GM21737 (cell line): ENCODE measurements around the gene E2F2.
A peak's percentile ranks its signal among the peaks of the same experiment; 100 is the strongest.

Experiments
- ATAC-seq: cut with Tn5 transposase; IDR thresholded peaks from one replicate; pipeline ENCODE4 v1.9.1; 2021; ENCODE audit warnings: mild to moderate bottlenecking, moderate library complexity; ENCODE audit not compliant: unreplicated experiment

Gene E2F2

DNA sequence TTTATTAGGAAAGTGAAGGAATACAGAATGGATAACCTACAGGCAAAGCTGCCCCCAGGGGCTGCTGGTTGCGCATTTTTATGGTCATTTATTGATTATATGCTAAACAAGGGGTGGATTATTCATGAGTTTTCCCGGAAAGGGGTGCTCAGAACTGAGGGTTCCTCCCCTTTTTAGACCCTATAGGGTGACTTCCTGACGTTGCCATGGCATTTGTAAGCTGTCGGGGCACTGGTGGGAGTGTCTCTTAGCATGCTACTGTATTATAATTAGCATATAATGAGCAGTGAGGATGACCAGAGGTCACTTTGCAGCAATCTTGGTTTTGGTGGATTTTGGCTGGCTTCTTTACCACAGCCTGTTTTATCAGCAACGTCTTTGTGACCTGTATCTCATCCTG, 41.2 kb downstream of the E2F2 start:
- no peak for ATAC-seq

DNA sequence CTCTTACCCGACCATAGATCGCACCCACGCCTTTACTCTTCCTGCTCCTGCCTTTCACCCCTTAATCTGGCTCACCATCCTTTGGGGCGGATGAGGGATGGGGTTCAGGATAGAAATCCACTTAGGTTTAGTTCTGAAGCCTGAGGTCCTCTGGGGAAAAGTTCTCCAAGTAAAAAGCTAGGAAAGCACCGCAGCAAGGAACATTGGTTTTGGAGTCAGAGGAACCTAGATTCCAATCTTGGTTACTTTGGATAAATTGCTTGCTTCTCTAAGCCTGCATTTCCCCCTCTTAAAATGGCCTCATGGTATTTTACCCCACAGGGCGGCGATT, 46.1 kb downstream of the E2F2 start:
- no peak for ATAC-seq

DNA sequence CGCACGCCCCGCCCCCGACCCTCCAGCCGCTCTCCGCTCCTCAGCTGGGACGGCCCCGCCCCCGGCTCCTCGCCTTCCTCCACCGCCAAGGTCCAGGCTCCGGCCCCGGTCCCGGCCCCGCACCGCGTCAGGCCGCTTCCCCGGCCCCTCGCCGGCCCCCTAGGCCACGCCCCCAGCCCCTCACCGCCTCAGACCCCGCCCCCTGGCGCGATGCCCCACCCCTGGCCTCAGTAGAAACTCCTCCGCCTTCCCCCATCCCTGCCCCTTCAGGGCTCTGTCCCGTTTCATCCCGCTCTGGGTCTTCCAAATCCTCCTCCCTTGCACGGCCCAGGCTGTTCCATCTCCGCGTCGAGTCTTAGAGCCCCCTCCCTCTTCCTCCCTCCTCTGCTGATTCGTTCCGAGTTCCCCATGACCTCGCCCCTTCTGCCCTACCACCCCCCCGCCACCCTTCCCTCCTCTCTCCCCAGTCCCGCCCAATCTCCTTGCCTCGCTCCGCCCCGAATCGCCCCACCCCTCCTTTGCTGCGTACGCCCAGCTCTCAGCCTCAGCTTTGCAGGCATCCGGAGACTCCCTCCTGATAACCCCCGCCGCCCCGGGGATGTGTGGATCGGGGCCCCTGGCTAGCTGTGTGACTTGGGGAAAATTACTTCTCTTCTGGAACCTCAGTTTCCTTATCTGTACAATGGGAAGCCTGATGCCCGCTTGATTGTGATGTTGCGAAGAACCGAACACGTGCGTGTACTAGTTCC, 46.6 kb downstream of the E2F2 start:
- peak; percentile 53 for ATAC-seq

DNA sequence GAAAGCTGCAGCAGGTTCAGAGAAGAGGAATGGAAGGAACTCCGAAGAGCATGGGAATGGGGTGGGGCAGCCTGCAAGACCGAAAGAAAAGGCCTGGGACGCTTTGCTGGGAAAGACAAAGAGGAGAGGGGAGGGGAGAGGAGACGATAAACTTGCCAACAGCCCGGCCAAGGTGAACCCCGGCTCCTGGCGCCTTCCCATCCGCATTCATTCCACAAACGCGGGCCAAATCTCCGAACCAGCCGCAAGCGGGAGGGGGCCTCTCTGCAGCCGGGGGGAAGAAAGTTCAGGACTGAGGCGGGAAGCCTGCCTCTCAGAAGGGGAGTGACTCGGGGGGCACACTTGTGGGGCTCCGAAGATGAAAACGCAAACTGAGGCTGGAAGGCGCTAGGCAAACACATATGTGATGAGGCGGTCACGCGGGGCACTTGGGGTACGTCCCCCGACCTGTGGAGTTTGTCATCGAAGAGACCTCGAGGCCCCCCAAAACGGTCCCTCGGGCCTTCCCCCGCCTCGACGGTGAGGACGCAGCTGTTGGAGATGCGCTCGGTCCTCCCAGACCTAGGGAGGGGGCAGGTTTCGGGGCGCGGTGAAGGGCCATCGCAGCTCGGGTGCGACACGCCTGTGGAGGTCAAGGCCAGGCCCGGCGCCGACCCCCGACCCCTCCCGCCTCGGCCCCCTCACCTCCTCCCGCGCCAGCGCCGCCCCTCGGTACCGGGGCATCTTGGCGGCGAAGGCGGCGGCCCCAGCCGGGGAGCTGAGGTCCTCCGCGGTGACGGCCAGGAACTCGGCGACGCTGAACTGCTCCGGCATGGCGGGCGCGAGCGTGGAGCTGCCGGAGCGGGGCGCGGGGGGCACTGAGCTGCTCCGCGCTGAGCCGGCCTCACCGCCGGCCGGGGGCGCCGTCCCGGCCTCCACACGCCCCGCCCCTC, 47.4 kb downstream of the E2F2 start, which contains the start of gene ASAP3:
TSS of gene ASAP3 (minus strand) at position 859 of the 932 bp plus-strand sequence. CDS start at position 813, 46 bp downstream.
- peak; percentile 10 for ATAC-seq

DNA sequence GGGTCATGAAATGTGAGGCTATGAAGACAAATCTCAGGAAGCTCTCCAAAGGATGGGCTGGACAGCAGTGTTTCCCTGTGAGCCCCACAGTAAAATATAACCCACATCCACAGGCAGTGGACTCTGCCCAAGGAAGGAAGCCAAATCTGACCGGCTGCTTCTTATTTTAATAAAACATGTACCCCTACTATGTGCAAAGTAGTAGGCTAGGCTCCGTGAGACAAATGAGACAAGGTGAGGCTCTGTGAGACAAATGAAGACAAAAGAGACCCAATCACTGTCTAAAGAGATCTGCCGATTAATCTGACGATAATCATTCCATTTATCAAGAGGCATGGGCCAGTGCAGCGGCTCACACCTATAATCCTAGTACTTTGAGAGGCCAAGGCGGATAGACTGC, 49.1 kb downstream of the E2F2 start:
- no peak for ATAC-seq

DNA sequence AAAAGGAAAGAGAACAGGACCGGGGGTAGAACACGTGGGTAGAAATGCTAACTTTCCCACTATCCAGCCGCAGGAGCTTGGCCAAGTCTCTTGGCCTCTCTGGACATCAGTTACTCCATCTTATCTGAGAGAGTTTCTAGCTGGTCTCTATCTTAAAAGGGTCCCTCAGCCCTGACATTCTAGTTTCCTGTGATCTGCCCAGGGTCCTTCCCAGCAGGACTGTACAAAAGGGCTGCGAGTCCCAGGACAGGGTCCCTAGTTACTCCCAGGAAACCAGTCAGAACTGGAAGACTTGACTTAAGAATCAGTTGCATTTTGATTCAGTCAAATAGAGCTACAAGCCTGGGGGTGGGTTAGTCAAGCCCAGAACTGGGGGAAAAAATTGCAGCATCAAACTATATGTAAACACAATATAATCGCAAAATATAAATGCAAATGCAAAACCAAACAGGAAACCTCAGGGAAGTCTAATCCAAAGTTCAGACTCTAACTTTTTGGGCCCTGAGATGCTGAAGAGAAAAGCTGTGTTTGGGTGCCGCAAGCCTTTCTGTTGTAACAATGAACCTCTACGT, 49.9 kb downstream of the E2F2 start:
- no peak for ATAC-seq

DNA sequence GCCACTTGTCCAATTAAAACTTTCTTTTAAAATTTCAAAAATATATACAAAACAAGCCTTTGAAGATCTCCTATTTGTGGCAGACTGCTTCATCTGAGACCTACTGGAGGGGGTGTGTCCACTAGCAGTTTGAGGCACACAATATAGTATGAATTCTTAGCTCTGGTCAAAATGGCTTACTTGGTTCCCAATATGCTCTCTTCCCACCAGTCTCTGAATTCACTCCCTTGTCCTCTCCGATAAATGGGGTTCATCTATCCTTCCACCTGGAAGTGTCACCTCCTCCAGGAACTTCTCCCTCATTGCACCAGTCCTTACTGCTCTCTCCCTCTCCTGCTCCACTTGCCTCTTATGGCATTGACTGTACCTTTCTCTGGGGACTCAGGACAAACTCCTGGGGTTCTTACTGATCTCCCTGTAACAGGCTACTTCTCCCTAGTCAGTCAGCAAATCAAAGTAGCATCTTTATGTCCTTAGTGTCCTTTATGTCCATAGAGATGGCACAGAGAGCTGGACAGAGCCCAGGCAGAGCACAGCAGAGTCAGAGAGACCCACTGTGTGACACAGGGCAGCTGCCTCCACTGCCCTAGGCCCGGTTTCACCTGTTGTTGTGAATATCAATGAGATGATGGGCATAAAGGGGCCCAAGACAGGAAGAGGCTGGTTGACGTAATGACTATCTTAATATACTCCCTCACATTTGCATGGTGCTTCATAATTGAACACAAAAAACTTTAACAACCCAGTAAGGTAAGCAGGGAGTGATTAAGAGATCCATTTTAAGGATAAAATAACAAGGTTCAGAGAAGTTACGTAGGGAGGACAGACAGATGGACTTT, 50.6 kb downstream of the E2F2 start:
- no peak for ATAC-seq

DNA sequence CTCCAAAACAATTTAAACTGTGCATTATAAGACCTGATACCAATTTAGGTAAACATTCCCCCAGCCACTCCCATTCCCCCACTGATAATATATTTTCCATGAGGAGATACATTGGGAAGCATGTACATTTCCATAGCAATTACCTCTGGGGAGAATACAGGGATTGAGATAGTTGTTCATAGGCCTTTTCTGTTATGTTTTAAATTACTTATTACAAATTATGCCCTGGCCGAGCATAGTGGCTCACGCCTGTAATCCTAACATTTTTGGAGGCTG, 51.4 kb downstream of the E2F2 start:
- ATAC-seq, result no peak

DNA sequence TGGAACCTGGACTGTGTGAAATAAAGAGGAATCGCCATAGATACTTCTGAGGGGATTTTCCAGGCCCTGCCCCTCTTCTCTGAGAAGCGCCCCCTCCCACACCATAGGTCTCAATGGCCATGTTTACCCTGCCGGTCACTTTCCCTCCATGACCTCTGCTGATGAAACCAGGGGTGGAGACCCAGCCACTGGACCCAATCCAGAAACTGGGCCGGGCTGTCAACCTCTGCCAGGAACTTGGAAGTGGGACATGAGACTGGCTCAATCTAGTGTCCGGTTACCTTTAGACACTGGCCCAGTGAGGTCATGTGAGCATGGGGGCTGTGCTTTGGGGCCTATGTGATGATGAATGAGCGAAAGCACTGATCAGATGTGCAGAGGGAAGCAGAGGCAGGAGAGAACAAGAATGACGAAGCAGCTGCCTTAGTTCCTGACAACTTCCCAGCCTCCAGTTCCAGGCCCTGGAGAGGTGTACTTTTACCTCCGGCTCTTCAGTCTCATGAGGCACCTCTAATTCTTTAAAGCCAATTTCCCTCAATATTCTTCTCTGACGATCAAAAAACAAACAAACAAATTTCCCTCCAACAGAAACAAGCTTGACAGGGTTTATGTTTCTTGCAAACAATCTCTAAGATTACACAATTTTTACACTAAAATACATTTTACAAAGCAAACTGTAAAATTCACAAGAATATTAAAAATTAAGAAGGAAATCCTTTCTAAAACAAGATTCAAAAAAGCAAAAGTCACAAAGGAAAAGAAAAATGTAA, 52.0 kb downstream of the E2F2 start:
- no peak for ATAC-seq

DNA sequence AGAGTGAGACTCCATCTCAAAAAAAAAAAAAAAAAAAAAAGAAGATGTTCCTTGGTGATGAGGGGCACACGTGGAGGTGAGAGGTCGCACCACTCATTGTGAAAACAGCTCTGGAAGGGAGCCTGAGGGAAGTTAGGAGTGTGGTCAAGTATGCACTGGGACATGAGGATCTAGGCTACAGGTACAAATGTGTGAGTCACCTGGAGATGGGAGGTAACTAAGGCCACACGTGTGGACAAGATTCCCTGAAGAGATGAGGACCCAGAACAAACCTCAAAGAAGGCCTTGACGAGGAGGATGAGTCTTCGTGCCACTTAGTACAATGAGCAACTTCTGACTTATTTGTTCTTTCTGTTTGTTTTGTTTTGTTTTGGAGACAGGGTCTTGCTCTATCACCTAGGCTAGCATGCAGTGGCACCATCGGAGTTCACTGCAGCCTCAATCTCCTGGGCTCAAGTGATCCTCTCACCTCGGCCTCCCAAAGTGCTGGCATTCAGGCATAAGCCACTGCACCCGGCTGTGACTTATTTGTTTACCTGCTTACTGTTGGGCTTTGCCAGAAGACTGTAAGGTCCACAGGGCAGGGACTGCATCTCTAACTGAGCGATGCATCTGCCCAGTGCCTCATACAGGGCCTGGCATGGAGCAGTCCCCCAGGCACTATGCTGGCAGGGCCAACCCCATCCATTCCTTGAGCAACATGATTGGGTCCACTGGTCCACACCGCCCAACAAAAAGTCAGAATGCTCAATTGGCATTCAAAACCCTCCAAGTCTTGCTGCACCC, 53.5 kb downstream of the E2F2 start:
- no peak for ATAC-seq

DNA sequence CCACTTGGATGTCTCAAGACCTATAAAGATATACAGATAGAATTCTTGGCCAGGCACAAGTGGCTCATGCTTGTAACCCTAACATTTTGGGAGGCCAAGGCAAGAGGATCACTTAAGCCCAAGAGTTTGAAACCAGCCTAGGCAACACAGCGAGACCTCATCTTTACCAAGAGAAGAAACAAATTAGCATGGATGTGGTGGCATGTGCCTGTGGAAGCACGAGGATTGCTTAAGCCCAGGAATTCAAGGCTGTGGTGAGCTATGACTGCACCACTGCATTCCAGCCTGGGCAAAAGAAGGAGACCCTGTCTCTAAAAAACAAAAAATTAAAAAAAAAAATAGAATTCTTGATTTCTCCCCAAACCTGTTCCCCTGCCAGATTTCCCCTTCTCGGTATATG, 55.4 kb downstream of the E2F2 start:
- ATAC-seq, result no peak

DNA sequence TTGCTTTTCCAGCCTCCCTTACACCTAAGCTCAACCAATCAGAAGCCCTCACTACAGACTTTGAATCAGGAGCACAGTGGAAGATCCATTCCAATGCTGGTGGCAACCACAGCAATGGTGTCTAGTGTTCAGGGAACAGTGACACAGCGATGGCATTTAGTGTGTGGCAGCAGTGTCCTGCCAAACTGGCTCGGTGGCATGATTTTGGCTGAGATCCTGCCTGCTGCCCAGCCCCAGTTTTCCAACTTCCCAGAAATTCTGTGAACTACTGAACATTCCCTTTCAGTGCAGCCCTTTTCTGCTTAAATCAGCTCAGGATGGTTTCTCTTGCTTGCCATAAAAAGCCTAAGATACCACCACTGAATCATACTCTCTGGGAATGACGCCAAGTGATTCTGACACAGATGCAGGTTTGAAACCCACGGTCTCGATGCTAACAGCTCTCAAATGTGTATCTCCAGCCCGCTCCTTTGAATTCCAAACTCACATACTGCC, 55.9 kb downstream of the E2F2 start:
- ATAC-seq, result no peak

DNA sequence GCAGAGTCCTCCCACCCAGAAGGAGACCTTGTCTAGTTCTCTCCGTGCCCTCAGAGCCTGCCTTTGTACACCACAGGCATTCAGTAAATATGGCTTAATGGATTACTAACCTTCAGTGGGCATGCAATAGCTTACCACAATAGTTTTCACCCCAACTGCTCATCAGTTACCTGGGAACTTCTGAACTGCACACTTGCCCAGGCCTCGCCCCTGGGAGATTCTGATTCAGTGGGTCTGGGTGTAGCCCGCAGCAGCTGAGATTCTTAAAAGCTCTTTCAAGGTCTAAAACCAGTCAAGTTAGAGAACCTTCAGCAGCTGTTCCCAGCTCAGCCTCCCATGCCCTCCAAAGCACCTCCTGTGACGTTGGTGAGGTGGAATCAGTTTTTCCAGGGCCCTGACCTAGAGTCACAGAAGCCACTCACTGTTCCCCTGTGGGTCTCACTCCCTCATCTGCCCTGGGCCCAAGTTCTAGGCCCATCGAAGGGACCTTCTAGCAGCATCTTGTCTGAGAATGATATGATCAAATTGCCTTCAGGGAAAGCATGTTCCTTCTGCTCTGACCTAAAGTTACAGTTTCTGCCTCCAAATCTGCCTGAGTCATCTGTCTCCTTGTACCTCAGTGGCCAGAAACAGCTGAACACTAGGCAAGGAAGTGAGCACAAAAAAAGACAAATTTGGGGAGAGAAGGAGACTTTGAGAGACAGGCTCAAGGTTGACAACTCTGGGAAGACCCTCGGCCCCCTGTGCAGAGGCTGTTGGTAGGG, 57.8 kb downstream of the E2F2 start:
- no peak for ATAC-seq

DNA sequence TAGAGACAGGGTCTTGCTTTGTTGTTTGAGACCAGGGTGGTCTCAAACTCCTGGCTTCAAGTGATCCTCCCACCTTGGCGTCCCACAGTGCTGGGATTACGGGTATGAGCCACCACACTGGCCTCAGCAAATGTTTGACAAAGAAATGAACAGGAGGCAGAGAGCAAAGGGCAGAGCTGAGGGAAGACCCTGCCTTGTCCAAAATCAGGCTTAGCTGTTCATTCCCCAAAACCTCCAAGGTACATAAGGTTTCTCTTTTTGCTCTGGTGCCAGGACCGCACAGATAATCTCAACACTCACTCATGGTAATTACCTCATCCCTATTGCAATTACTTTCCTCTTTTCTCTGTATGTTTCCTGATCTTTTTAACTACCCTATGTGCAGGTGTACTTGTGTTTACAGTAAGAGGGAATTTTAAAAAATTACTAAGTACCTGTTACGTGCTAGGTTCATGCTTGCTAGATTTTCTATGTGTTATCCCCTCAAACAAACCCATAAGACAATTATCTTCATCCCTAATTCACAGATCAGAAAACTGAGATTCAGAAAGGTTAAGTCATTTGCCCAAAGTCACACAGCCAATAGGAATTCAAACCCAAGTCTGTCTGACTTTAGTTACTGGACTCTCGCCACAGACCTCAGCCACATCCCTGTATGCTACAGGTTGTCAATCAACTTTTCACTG, 58.5 kb downstream of the E2F2 start:
- ATAC-seq, result no peak

DNA sequence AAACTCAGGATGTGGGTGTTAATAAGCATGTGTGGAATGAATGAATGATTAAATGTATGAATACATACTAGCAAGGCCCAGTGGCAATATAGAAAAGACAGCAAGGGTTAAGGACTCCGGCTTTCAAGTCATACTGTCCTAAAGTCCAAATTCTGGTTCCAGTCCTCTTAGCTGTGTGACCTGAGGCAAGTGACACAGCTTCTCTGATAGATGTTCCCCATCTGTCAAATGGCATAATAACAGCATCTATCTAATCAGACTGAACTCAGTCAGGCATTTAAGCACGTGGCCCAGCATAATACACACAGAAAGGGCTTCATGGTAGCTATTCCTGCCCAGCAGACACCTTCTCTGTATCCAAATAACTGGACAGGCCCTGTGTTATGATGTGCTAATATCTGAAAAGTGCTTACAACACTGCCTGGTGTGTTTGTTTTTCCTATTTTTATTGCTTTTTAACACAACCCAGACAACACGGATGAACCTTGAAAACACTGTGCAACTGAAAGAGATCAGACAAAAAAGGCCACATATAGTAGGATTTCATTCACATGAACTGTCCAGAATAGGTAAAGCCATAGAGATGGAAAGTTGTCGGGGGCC, 59.5 kb downstream of the E2F2 start:
- ATAC-seq, result no peak

DNA sequence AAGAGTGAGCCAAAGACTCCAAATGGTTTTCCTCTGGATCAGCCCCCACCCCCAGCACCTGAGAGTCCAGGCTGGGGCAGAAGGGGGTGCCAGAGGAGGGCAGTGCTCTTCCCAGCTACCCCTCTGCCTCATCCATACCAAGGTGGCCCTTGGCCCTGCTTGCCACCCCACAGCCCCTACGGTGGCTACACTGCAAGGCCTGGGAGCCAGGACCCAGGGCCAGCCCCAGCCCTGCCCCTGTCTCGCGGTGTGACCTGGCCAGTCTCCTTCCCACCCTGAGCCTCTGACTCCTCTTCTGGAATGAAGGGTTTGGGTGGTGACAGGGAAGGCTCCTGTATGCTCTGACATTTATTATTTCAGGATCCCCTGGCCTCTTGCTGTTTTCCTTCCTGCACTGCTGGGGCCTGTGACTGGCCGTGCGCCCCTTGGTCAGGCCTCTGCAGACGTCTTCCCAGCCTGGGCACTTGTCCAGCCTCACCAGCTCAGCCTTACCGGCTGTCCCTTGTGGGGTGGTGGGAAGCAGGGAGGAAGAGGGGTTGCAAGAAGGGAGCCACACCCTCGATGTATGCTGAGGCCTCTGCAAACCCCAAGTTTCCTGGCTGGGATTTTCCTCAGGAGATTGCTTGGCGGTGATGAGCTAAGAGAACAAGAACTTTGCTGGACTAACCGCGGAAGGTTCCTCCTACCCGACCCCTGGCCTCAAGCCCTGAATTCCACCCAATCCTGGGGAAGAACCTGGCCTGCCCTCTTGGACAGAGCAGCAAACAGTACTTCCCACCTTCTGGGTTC, 60.6 kb downstream of the E2F2 start:
- ATAC-seq, result no peak
